ENCODE data around the gene SERINC2.

DNA sequence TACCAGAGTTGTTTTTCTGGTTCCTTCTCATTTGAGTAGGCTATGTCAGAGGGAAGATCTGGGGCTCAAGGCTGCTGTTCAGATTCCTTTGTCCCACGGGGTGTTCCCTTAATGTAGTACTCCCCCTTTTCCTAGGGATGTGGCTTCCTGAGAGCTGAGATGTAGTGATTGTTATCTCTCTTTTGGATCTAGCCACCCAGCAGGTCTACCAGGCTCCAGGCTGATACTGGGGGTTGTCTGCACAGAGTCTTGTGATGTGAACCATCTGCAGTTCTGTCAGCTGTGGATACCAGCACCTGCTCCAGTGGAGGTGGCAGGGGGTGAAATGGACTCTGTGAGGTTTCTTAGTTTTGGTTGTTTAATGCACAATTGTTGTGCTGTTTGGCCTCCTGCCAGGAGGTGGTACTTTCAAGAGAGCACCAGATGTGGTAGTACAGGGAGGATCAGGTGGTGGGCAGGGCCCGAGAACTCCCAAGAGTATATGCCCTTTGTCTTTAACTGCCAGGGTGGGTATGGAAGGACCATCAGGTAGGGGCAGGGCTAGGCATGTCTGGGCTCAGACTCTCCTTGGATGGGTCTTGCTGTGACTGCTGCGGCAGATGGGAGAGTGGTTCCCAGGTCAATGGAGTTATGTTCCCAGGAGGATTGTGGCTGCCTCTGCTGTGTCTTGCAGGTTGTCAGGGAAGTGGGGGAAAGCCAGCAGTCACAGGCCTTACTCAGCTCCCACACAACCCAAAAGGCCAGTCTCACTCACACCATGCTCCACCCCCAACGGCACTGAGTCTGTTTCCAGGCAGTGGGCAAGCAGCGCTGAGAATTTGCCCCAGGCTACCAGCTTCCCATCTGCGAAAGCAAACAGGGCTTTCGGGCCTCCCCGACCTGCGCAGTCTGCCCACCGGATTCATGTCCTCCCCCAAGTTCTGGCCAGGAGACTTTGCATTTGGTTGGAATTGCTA, 64.2 kb downstream of the SERINC2 start:
- no peak for TF ChIP-seq YY1 (IDR thresholded peaks at IDR 0.05; ENCODE audit: low read depth, low read length)
- TF ChIP-seq CTCF (IDR thresholded peaks at IDR 0.05; ENCODE audit: control extremely low read depth in 1 of 3, insufficient read depth in 1 of 3, low read depth in 1 of 3, low read length in 3 of 3): no peak
- no peak for TF ChIP-seq TCF12 (IDR thresholded peaks at IDR 0.05; ENCODE audit: low read depth, low read length)
- no peak for TF ChIP-seq RNF2 (IDR thresholded peaks at IDR 0.05; ENCODE audit: borderline replicate concordance, low read depth, low read length, missing control alignments, poor library complexity, severe bottlenecking)
- no peak for TF ChIP-seq TAF1 (IDR thresholded peaks at IDR 0.05; ENCODE audit: low read depth, low read length)
- TF ChIP-seq JUN (IDR thresholded peaks at IDR 0.05; ENCODE audit: low read depth, low read length): no peak
- TF ChIP-seq, protein P1, sequence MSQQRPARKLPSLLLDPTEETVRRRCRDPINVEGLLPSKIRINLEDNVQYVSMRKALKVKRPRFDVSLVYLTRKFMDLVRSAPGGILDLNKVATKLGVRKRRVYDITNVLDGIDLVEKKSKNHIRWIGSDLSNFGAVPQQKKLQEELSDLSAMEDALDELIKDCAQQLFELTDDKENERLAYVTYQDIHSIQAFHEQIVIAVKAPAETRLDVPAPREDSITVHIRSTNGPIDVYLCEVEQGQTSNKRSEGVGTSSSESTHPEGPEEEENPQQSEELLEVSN (IDR thresholded peaks at IDR 0.05): no peak
